NCI-H128 (cell line): Measurements from ENCODE around the gene TBC1D24.
A peak's percentile ranks its signal among the peaks of the same experiment; 100 is the strongest.
"Not testable (repeated sequence)": the region's sequence is repeated elsewhere in the genome, so short reads cannot be mapped to it uniquely, and the experiment has no call there.

Experiments used
- DNase-seq: peaks from one replicate; lab custom pipeline; 2025; ENCODE audit not compliant: unreplicated experiment; lab: John Stamatoyannopoulos, UW

TBC1D24 gene

GRCh38 chr16:2474877-2475412 lies at the start of gene TBC1D24:
TSS of gene TBC1D24 (plus strand) at chr16:2475127. CDS start at chr16:2496149, 21,022 bp downstream.
- DNase-seq = peak; percentile 30

DNA sequence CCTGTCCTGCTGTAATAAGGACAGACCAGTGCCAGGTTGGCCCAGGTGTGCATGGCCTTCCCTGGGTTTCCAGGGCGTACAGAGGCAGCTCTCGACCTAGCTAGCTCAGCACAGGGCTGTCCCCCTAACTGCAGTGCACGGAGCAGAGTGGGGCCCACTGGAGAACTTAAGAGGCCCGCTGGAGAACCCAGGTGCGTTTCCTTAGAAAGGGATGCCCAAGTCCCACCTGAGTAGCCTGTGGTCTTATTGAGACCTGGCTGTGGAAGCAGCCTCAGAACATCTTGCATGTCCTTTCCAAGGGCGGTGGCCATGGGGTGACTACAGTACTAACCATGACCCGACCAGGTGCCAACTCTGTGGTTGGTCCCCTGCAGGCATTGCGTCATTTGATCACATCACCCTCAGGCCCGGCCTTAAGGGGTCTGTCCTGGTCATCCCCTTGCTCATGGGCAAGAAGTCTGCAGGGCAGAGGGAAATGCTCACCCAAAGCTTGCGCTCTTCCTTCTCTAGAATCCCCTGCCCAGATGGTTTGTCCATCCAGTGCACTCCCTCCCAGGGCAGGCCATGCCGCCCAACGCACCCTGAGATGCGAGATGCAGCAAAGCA lies 49.0 kb upstream of the TBC1D24 start:
- no peak for DNase-seq

DNA sequence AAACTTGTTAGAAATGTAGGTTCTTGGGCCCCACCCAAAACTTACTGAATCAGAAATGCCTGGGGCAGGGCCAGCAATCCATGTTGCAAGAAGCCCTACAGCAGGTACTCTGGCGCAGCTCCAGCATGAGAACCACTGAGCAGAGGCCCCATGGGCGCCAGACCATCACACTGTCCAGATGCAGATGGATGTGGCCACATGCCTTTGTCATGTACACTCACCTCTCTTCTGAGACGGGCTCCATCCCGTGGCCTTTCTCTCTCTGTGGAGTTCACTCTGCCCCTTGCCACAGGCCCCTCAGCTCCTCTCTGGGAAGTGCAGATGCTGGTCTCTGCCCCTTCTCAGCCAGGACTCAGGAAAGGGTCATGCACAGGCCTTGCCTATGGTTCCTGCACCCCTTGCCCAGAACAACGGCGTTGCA lies 48.0 kb upstream of the TBC1D24 start:
- no peak for DNase-seq

GRCh38 chr16:2427526-2427925 lies 47.4 kb upstream of the TBC1D24 start:
- DNase-seq = no peak

DNA sequence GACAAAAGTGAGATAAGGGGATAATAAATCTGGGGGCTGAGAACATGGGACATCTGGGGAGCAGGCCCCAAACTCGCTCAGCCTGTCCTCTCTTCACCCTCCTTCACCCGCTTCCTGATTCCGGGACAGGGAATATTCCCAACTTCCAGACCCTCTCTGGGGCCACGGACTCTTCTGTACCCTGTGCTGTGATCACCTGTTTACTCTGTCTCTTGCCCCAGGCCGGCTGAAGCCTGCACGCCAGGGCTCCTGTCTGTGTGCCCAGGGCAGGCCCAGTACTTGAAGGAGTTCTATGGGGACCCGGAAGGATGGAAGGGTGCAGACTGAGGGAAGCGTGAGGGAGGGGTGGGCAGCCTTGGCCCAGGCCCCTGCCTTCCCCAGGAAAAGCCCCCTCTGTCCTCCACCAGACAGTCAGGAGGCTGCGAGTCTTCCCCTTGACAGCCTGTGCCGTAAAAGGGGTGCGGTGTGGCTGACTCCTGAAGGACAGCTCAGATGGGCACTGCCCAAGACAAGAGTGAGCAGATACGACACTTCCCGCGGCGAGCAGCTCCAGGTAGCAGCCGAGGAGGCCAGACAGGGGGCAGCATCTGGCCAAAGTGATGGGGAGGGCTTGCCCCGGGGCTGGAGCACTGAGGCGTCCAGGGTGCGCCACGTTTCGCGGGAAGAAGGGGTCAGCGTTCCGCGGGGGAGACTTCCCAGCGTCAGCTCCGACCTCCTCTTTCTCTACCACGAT lies 46.7 kb upstream of the TBC1D24 start:
- no peak for DNase-seq

DNA sequence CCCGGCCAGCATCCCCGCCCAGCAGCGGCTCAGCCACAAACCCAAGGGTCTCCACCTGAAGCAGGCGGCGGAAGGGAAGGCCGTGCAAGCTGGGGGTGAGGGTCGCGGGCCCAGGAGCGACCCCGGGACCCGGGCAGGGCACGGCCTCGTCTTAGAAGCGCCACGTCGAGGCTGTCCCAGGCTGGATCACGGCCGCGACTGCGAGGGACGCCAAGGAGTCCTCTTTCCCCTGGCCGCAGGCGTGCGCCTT lies 46.2 kb upstream of the TBC1D24 start:
- DNase-seq = no peak

DNA sequence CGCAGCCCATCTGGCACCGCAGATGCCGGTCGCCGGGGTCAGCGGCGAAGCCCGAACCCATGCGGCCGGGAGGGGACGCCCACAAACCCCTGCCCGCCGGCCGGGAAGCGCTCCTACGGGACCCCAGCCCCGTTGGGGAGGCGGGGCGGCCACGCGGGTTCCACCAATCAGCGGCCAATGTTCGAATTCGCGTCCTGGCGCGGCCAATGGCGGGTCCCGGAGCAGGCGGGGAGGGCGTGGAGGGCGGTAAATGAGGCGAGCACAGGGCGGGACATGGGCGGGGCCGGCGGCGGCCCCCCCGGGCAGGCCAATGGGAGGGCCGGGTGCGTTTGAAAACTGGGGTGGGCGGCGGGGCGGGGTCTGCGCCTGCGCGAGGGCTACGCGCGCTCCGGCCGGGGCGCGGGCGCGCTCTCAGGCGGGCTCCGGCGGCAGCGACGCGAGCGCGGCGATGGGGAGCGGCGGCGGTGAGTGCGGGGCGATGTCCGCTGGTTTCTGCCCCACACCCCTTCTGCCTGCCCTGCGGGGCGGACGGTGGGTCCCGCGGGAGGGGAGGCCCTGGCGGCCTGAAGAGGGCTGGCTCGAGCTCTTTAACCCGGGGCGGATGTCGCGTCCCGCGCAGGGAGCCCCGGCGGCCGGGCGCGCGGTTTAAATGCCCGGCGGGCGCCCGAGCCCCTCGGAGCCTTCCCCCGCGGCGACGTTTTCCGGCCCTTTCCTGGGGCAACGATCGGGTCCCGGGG lies 45.7 kb upstream of the TBC1D24 start, which contains the start of gene CCNF:
TSS of gene CCNF (plus strand) at position 414 of the 737 bp plus-strand sequence. CDS start at position 449, 35 bp downstream.
- DNase-seq = peak; percentile 90

GRCh38 chr16:2429771-2430663 lies 44.9 kb upstream of the TBC1D24 start:
- DNase-seq = peak; percentile 22

DNA sequence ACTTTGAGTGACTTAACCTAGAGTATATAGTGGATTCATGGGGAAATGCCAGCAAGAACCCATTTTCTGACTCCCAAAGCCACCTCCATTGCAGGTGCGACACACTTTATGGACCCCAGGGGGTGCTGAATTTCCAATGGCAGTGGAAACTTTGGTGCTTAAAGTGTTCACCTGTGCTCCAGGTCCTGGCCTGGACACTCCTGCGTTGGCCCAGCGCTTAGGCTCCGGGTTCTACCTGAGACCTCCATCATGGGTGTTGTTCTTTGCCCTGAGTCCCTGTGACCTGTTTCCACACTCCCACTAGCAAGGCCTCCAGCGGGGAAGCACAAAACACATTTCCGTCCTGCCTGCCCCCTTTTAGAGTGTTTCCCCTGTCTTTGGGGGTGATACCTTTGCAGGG lies 42.6 kb upstream of the TBC1D24 start:
- no peak for DNase-seq

- DNase-seq = no peak
Measured at GRCh38 chr16:2432801-2433505, 42.0 kb upstream of the TBC1D24 start.

DNA sequence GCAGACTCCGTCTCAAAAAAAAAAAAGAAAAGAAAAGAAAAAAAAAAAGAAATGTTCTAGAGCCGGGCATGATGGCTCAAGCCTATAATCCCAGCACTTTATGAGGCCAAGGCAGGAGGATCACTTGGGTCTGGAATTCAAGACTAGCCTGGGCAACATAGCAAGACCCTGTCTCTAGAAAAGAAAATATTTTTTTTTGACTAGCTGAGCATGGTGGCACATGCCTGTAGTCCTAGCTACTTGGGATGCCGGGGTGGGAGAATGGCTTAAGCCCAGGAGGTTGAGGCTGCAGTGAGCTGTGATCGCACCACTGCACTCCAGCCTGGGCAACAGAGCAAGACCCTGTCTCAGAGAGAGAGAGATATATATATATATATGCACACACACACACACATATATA lies 39.7 kb upstream of the TBC1D24 start:
- DNase-seq = not testable (repeated sequence)

DNA sequence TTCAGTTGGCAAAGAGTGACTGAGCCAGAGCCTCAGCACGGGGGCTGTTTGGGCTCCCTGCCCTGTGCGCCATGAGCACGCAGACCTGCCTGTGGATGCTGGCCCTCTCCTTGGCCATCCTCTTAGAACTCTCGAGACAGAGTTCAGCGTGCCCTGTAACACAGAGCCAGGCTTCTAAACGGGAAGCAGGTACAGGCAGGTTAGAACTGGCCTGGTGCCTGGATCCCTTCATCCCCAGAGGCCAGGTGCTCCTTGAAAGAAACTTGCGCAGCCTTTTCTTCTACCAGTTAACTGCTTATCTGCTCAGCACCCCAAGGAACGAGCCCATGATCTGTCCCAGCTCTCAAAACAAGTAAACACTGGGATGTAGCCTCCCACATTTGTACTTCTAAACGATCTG lies 38.8 kb upstream of the TBC1D24 start:
- no peak for DNase-seq

DNA sequence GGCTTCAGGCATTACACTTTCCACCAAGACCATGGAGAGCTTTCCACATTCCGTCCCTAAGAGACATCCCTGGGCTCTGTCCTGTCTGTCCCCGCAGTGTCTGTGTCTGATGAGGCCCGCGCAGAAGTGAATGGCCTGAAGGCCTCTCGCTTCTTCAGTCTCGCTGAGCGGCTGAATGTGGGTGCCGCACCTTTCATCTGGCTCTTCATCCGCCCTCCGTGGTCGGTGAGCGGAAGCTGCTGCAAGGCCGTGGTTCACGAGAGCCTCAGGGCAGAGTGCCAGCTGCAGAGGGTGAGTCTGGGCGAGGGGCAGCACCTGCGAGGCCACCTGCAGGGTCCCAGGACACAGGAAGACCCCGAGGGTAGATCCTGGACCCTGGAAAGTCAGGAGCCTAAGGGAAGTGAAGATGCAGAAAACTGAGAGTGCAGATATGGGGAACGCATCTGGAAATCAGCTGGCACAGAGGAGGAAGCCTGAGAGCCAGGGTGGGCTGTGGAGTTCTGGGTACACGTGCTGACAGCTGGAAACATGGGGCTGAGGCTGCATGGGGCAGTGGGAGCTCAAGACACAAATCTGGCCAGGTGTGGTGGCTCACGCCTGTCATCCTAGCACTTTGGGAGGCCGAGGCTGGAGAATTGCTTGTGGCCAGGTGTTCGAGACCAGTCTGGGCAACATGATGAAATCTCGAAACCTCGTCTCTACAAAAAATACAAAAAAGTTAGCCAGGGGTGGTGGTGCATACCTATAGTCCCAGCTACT lies 37.7 kb upstream of the TBC1D24 start:
- no peak for DNase-seq

GRCh38 chr16:2438121-2438520 lies 36.8 kb upstream of the TBC1D24 start:
- DNase-seq = no peak

GRCh38 chr16:2439598-2439997 lies 35.3 kb upstream of the TBC1D24 start:
- no peak for DNase-seq

DNA sequence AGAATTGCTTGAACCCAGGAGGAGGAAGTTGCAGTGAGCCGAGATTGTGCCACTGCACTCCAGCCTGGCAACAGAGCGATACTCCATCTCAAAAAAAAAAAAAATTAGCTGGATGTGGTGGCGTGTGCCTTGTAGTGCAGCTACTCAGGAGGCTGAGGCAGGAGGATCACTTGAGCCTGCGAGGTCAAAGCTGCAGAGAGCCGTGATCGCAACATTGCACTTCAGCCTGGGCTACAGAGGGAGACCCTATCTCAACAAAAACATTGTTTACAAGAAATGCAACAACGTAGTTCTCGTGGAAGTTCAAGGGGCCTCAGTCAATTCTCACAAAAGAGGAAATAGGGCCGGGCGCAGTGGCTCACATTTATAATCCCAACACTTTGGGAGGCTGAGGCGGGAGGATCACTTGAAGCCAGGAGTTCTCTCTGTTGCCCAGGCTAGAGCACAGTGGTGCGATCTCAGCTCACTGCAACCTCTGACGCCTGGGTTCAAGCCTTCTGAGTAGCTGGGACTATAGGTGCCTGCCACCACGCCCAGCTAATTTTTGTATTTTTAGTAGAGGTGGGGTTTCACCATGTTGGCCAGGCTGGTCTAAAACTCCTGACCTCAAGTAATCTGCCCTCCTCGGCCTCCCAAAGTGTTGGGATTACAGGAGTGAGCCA lies 33.7 kb upstream of the TBC1D24 start:
- DNase-seq = not testable (repeated sequence)

DNA sequence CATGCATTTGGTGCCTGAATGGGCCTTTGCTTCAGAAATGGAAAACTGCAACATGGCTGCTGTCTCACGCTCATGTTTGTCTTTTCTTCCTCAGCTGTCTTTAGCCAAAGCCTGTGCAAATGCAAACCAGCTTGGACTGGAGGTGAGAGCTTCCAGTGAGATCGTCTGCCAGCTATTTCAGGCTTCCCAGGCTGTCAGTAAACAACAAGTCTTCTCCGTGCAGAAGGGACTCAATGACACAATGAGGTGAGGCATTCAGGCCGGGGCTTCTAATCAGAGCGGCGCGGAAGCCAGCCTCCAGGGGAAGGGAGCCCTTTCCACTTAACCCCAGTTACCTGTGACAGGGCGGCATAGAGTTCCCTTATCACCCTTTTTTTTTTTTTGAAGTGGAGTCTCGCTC lies 31.4 kb upstream of the TBC1D24 start:
- no peak for DNase-seq

- no peak for DNase-seq
Measured at GRCh38 chr16:2447920-2448583, 26.9 kb upstream of the TBC1D24 start.

DNA sequence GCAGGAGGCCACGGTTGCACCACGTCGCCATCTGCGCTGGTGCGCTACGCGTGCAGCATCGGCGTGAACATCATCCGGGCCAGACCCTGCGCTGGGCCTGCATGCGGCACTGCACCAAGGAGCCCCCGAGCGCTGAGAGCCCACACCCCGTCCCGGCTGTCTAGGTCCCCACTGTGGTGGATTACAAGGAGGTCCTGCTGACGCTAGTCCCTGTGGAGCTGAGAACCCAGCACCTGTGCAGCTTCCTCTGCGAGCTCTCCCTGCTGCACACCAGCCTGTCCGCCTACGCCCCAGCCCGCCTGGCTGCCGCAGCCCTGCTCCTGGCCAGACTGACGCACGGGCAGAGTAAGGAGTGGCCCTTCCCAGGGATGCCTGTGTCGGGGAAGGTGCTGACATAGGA lies 25.8 kb upstream of the TBC1D24 start:
- no peak for DNase-seq
